Adrenal gland (tissue), 12 donors: Measurements from ENCODE around the gene RNF145. TPM values are rescaled to one million over a fixed set of nuclear protein-coding genes. Genes with fewer than 3 reads are reported as not detected.

Source experiments
- DNase-seq, 7 donors: peaks; one replicate each; pipeline ENCODE4 v3.0.0-alpha.2; 2019 to 2020
- H3K27ac ChIP-seq, 5 donors: fragments of 200-600 bp; sonication (generic) in 4 of 5; 1 replicate in 3 of 5; 2 replicates in 2 of 5; pipeline versions ENCODE4 v1.5.1 to v1.8.0; 2016 to 2020; ENCODE audit warnings: mild to moderate bottlenecking in 1 of 5
- H3K27me3 ChIP-seq: fragments of 200-600 bp; 2 replicates; pipeline ENCODE4 v1.8.0; 2021
- H3K36me3 ChIP-seq, 2 donors: fragments of 200-600 bp; replicated peaks in 1 of 2; 1 replicate in 1 of 2; 2 replicates in 1 of 2; pipeline versions ENCODE4 v1.5.1 to v1.8.0; 2018 to 2022
- H3K4me1 ChIP-seq, 2 donors: fragments of 200-600 bp; replicated peaks in 1 of 2; 1 replicate in 1 of 2; 2 replicates in 1 of 2; pipeline versions ENCODE4 v1.5.1 to v1.8.0; 2018 to 2021
- H3K4me3 ChIP-seq, 4 donors: fragments of 200-600 bp; sonication (generic) in 3 of 4; one replicate each; pipeline ENCODE4 v1.5.1; 2016 to 2018
- H3K9me3 ChIP-seq, 3 donors: fragments of 200-600 bp; sonication (generic) in 1 of 3; replicated peaks in 1 of 3; 1 replicate in 2 of 3; 2 replicates in 1 of 3; pipeline versions ENCODE4 v1.5.1 to v1.8.0; 2016 to 2021
- POLR2A ChIP-seq, 2 donors: fragments of 450-650 bp; IDR thresholded peaks; one replicate each; pipeline ENCODE4 v1.6.1; 2017; ENCODE audit warnings: antibody characterized with exemption in 2 of 2, mild to moderate bottlenecking in 2 of 2, moderate library complexity in 1 of 2
- WGBS, 4 donors: extraction: QIAGEN DNeasy Blood & Tissue Kit in 2 of 4; methylation state at CpG; one replicate each; pipeline versions ENCODE4 v1.1.5 to v1.1.7; 2013 to 2017; 5-methylcytosine and 5-hydroxymethylcytosine counted together
- intact Hi-C, 2 donors: fragments of 100-400 bp; cut with DNase I; formaldehyde crosslinking; loops; one replicate each; pipeline versions ENCODE4 v1.14.1 to v1.15.0; 2022 to 2023
- polyA plus RNA-seq, 3 donors: library from polyadenylated mRNA; stranded (reverse); fragments of 200-250 nt in 2 of 3; fragments of 350-450 nt in 1 of 3; fragmentation: Illumina TruSeq in 1 of 3; extraction: RNeasy Lipid Tissue Mini Kit (QIAGEN cat#74804) in 1 of 3; gene quantifications; one replicate each; pipeline ENCODE4 v1.2.3, GENCODE V29; 2013 to 2014
- total RNA-seq, 9 donors: library from RNA; depleted of rRNA in 4 of 9; stranded (reverse); fragments of >200 nt in 4 of 9; fragments of 120-200 nt in 1 of 9; fragmentation: NEBNext Ultra II Directional in 1 of 9; extraction: Animal tissue kit (Norgen Biotek cat#: 25700) in 1 of 9; gene quantifications; one replicate each; pipeline versions ENCODE4 v1.1.0 to v1.2.4, GENCODE V29; 2013 to 2023
- TF ChIP-seq, protein P1 (sequence below), 6 experiments: fragments of 450-650 bp in 4 of 6; fragments of 200-600 bp in 2 of 6; sonication (generic) in 1 of 6; IDR thresholded peaks; 1 replicate in 5 of 6; 2 replicates in 1 of 6; pipeline versions ENCODE4 v1.5.1 to v1.8.0; 2016 to 2021; ENCODE audit warnings: antibody characterized with exemption in 6 of 6, mild to moderate bottlenecking in 2 of 6, moderate library complexity in 1 of 6
- donor health status: healthy with polysubstance abuse.
- donor health status: Bipolar disorder and iron deficiency.
- donor health status: DM: yes; HTN: yes; CAD: no.
- donor health status: DM: no; HTN: no; CAD: no.
- donor health status: DM: no; HTN: no; CAD: no.
- donor health status: DM: yes; HTN: yes; CAD: no.

Gene RNF145
- total and polyA plus RNA-seq, 12 donors = 20.2 to 138 (median 69.6) TPM

DNA sequence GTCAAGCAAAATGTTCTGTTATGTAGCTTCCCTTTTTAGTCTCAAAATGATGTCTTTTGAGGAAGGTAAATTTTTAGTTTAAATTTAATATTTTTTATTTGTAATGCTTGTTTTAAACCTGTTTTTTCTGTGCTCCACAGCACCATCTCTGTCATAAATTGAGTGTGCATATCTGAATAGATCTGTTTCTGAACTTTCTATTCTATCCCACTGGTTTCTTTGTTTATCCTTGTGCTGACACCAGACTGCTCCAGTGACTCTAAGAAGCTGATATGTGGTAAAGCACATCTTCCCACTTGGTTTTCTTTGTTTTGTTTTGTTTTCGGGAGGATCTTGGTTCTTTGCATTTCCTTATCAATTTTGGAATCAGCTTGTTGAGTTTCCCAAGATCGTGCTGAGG is 7.1 kb upstream of the RNF145 start:
- Histone ChIP-seq H3K27ac (no peak overlapping the region), H3K4me3 (no peak overlapping the region), H3K9me3 (no peaks in the 10 kb centered on the region), H3K36me3 (no peaks in the 10 kb centered on the region), H3K4me1 (peaks cover 0 to 4% of the 10 kb centered on the region in 2 donors), H3K27me3 (no peaks in the 10 kb centered on the region)
- intact Hi-C loops = loop anchor here in 1 of 2 donors (10.0 kb wide), 1 partner anchor 62 kb away; no protein-coding TSS in a partner anchor
- DNase-seq = no peak
- WGBS, 4 donors = 71 to 83% (median 77%) methylated on average over 2 of the region's 2 CpGs
- TF ChIP-seq, protein P1, sequence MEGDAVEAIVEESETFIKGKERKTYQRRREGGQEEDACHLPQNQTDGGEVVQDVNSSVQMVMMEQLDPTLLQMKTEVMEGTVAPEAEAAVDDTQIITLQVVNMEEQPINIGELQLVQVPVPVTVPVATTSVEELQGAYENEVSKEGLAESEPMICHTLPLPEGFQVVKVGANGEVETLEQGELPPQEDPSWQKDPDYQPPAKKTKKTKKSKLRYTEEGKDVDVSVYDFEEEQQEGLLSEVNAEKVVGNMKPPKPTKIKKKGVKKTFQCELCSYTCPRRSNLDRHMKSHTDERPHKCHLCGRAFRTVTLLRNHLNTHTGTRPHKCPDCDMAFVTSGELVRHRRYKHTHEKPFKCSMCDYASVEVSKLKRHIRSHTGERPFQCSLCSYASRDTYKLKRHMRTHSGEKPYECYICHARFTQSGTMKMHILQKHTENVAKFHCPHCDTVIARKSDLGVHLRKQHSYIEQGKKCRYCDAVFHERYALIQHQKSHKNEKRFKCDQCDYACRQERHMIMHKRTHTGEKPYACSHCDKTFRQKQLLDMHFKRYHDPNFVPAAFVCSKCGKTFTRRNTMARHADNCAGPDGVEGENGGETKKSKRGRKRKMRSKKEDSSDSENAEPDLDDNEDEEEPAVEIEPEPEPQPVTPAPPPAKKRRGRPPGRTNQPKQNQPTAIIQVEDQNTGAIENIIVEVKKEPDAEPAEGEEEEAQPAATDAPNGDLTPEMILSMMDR (IDR thresholded peaks at IDR 0.05) = no peak
- TF ChIP-seq POLR2A (IDR thresholded peaks at IDR 0.05) = no peak

- intact Hi-C loops = loop anchor here in 1 of 2 donors (10.0 kb wide), 1 partner anchor 61 kb away; no protein-coding TSS in a partner anchor
- H3K27ac ChIP-seq = no peak overlapping the region
- peaks cover 0 to 4% of the 10 kb centered on the region in 2 donors for H3K4me1 ChIP-seq
- no peak overlapping the region for H3K4me3 ChIP-seq
- DNase-seq = no peak
- H3K36me3 ChIP-seq = no peaks in the 10 kb centered on the region
- H3K9me3 ChIP-seq = no peaks in the 10 kb centered on the region
- no peaks in the 10 kb centered on the region for H3K27me3 ChIP-seq
- 84 to 94% (median 92%) methylated on average over 3 of the region's 3 CpGs for WGBS, 4 donors
- no peak for TF ChIP-seq POLR2A (IDR thresholded peaks at IDR 0.05)
- TF ChIP-seq, protein P1 (IDR thresholded peaks at IDR 0.05) = no peak
Observed at GRCh38 chr5:159215886-159216285, 6.5 kb upstream of the RNF145 start.

DNA sequence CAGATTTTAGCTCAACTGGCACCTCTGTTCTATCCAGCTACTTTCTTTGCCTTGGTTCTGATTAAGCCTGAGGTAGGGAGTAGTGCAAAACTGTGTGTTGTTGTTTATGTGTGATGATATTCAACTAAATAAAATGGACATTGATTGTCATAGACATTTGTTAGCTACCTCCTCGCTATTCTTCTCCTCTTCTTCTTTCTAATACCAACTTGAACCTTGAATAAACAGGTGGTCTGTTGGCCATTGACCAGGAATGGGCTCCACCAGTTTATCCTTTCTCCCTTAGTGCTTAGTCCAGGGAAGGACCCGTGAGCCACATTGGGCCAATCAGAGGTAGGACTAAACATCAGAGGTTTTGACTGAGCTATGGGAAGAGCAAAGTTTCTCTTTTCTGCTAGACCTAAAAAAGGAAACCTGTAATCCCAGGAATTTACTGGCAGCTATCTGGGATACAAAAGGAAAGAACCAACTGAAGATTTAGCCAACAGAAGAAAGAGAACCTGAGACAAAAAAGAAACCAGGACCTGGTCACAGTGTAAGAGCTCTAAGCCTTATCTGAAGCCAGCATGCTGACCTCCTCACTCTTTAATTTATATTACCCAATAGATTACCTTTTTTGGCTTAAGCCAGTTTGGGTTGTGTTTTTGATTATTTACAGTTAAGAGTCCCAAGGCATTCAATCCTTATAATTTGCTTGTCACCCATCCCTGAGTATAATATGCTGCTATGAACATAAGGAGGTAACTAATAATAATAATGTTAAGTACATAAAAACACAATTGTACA is 5.3 kb upstream of the RNF145 start:
- WGBS, 4 donors = 83 to 91% (median 86%) methylated on average over 2 of the region's 2 CpGs
- no peaks in the 10 kb centered on the region for H3K36me3 ChIP-seq
- no peaks in the 10 kb centered on the region for H3K9me3 ChIP-seq
- no peak overlapping the region for H3K27ac ChIP-seq
- DNase-seq = no peak
- no peak overlapping the region for H3K4me3 ChIP-seq
- no peaks in the 10 kb centered on the region for H3K27me3 ChIP-seq
- intact Hi-C loops = loop anchor here in 1 of 2 donors (5.0 to 10.0 kb wide), 2 partner anchors 48 to 60 kb away; partner anchors contain the start of gene UBLCP1
- H3K4me1 ChIP-seq = peaks cover 0 to 11% of the 10 kb centered on the region in 2 donors
- TF ChIP-seq, protein P1 (IDR thresholded peaks at IDR 0.05) = no peak
- TF ChIP-seq POLR2A (IDR thresholded peaks at IDR 0.05) = no peak

DNA sequence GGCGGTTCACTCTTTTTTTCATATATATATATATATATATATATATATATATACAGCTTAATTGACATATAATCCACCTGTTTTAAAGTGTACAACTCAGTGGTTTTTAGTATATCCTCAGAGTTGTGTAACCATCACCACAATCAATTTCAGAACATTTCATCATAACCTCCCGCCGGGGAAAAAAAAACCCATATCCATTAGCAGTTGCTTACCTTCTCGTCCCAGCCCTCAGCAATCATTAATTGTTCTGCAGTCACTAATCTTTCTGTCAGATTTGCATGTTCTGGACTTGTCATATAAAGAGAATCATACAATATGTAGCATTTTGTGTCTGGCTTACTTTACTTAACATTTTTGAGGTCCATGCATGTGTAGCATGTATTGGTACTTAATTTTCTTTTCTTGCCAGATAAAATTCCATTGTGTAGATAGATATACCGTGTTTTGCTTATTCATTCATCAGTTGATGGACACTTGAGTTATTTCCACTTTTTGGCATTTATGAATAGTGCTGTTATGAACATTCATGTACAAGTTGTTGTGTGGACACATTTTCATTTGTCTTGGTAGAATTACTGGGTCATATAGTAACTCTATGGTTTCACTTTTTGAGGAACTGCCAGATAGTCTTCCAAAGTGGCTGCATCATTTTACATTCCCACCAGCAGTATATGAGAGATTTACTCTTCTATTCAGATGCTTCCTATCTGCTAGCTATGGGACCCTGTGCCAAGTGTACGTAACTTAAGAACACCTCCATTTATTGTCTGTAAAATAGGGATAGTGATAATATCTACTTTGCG is 3.5 kb upstream of the RNF145 start:
- DNase-seq = no peak
- H3K27ac ChIP-seq = no peak overlapping the region
- no peaks in the 10 kb centered on the region for H3K36me3 ChIP-seq
- peaks cover 0 to 11% of the 10 kb centered on the region in 2 donors for H3K4me1 ChIP-seq
- 71 to 89% (median 86%) methylated on average over 7 of the region's 7 CpGs for WGBS, 4 donors
- no peak overlapping the region for H3K4me3 ChIP-seq
- TF ChIP-seq POLR2A (IDR thresholded peaks at IDR 0.05) = no peak
- TF ChIP-seq, protein P1 (IDR thresholded peaks at IDR 0.05) = no peak
- intact Hi-C loops = loop anchor here in 1 of 2 donors (5.0 to 10.0 kb wide), 2 partner anchors 49 to 58 kb away; partner anchors contain the start of gene UBLCP1
- no peaks in the 10 kb centered on the region for H3K9me3 ChIP-seq
- H3K27me3 ChIP-seq = no peaks in the 10 kb centered on the region
